DMS 273 treated with DMSO at 0.1 percent for 48 hours (cell line): ENCODE results near the gene KLHL41.

Experiments
- DNase-seq: peaks from one replicate; lab custom pipeline; 2025; lab: John Stamatoyannopoulos, UW

The KLHL41 gene

DNA sequence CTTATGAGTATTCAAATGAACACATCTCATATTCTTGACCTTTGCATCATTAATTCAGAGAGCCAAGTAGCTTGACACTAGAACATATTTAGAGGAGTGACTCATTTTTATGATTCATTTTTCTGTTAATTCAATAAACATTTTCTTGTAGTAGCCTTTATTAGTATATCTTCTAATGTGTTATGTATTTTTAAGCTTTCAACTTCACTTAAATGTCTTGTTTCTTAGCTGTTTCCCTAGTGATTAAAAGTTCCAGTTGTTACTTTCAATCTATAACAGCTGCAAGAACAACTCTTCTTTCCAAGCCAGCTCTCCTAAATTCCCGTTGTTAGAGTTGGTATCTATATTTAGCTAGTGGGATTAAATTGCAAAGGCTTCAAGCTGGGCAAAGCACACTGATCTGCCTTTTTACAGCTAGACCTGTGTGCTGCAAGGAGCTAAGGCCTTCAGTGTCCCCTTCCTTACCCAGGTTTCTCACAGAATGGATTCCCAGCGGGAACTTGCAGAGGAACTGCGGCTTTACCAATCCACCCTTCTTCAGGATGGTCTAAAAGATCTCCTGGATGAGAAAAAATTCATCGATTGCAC is at the start of gene KLHL41:
TSS of gene KLHL41 (plus strand) at position 405 of the 588 bp plus-strand sequence. CDS start at position 482, 77 bp downstream.
- peak; percentile 7 for DNase-seq

DNA sequence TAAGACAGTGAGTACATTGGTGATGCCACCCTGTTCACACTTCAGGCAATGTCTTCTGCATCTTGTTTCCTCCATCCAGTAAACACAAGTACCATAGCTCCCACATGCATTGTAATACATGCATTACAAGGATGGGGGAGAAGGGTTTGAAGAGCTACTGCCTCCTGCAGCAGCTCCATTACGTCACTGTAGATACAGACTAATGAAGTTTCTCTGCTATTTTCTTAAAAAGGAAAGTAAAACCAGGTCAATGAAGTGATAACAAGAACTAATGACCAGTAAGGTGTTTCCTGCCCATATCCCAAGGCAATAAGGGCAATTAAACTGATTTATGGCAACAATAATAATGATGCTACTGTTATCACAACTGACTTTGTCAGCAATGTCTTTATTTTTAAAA is 48.4 kb upstream of the KLHL41 start:
- DNase-seq = no peak

DNA sequence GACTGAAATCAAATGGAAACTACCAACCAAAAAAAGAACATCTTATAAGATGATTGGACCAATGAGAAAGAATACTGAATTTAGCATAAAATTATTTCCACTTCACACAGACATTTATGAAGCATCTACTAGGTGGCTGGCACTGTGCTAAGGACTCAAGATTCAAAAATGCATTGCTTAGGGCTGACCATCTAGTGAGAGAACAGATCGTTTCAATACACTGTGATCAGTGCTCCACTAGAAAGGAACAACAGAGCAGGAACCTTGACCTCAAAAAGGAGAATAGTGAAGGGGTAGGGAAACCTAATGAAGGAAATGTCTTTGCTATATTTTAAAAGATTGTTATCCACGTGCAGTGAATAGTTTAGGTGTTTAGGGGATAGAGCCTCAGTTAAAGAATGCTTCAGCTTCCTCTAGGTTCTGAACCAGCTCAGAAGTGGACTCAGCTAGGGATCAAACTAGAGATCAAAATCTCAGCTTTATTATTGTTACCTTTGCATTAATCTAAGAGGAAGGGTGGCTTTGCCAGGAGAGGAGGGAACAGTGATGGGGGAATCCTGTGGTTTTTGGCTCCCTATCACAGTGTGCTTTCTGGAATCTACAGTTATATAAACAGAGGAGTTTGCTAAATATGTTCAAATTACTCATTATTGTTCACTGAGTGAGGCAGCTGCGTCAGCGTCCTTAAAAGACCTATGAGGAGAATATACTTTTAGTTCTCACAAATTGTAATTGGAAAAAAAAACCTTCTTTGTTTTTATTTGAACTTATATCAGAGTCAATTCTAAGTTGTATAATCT is 46.4 kb upstream of the KLHL41 start:
- DNase-seq = no peak

- no peak for DNase-seq
Observed at GRCh38 chr2:169464466-169464865, 45.0 kb upstream of the KLHL41 start.

GRCh38 chr2:169464882-169465281 is 44.6 kb upstream of the KLHL41 start:
- no peak for DNase-seq

- no peak for DNase-seq
Observed at GRCh38 chr2:169468841-169469240, 40.7 kb upstream of the KLHL41 start.

GRCh38 chr2:169469952-169470572 is 39.4 kb upstream of the KLHL41 start:
- DNase-seq = no peak

DNA sequence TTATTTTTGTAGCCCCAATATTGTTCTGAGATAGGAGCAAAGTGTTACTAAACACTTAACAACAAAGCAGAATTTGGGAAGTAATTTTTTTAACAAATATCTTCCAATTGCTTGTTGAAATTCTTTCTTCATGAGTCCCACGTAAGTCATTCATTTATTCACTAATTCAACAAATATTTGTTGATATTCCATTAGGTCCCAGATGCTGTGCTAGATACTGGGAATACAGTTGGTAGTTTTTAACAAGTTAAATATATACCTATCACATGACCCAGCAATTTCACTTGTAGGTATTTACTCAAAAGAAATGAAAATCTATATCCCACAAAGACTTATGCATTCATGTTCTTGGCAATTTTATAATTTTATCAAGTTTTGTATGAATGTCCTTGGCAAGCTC is 37.3 kb upstream of the KLHL41 start:
- no peak for DNase-seq

DNA sequence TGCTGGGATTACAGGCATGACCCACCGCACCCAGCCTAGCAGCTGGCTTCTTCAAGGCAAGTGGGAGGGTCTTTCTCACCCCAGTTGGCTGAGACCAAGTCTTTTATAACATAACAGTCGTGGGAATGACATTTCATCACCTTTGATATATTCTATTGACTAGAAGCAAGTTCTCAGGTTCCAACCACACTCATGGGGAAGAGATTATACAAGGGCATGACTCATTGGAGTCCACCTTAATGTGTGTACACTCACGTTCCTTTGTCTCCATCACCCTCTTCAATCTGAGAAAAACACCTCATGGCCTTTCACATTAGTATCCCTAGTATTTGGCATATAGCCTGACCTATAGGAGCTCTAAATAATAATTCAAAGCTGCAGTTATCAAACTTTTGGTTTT is 33.0 kb upstream of the KLHL41 start:
- DNase-seq = no peak

DNA sequence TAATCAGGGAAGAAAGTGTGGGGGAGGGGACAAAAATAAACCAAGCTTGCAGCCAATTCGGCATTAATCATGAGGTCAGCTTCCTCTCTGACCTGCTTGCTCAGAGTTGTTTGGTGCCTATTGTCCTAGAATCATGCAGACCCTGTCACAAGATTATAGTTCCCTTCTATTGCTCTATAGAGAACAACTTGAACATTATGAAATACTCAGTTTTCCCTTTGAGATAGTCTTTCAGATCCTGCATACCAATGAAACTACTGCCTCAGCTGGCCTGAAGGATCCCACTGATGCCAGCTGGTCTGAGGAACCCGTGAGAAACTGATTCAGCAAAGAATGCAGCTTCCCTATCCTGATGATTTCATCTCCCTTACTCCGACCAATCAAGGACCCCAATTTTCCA is 31.2 kb upstream of the KLHL41 start:
- DNase-seq = no peak

DNA sequence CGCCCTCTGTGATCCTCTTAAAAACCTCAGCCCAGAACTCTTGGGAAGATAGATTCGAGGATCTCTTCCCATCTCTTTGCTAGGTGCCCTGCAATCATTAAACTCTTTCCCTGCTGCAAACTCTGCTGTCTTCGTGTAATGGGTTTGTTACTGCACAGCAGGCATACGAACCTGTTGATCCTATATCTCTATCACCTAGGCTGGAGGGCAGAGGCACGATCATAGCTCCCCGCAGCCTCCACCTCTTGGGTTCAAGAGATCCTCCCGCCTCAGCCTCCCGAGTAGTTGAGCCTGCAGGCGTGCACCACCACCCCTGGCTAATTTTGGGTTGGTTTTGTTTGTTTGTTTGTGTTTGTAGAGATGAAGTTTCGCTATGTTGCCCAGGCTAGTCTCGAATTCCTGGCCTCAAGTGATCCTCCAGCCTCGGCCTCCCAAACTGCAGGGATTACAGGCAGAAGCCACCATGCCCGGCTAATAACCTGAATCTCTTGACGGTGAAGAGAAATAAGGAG is 30.7 kb upstream of the KLHL41 start:
- no peak for DNase-seq

- DNase-seq = peak; percentile 66
Observed at GRCh38 chr2:169479257-169480078, 30.0 kb upstream of the KLHL41 start, which contains the start of gene BBS5. BBS5 (plus strand) TSS chr2:169479494; CDS start chr2:169479554, 60 bp downstream.

GRCh38 chr2:169480079-169480465 is 29.4 kb upstream of the KLHL41 start:
- DNase-seq = no peak

DNA sequence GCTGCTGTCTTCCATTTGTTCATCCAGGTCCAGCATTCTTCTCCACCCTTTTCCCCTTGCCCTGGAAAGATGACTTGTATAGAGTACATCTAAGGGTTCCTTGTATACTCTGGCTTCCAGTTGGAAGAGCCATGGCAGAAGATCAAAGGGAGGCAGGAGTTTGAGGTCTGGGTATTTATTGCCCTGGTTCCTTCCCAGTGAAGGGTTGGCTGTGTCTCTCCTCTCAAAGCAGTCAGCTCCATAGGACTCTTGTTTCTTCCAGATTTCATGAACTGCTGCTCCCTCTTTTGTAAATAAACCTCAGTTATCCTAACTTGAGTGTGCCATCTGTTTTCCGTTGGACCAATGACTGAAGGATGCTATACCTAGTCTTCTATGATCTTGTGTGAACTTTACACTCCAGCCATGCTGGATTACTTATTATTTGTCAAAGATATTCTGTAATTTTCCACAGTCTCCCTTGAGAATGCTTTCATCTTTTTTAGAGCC is 23.8 kb upstream of the KLHL41 start:
- no peak for DNase-seq

DNA sequence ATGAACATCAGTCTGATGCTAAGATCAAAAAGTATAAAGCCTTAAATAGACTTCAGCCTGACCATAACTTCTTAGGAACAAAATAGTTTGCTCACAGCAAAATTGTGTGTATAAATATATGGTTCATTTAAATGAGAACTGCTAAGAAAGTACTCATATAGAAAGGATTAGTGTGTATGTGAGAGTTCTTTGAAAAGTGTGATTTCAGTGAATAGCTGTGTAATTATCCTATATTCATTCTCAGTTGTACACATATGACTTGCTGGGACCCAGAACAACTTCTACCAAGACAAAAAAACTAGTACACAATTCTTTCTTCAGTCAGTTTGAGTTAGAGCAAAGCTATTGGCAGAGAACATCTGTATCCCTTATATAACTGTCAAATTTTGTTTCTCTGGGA is 23.0 kb upstream of the KLHL41 start:
- no peak for DNase-seq

DNA sequence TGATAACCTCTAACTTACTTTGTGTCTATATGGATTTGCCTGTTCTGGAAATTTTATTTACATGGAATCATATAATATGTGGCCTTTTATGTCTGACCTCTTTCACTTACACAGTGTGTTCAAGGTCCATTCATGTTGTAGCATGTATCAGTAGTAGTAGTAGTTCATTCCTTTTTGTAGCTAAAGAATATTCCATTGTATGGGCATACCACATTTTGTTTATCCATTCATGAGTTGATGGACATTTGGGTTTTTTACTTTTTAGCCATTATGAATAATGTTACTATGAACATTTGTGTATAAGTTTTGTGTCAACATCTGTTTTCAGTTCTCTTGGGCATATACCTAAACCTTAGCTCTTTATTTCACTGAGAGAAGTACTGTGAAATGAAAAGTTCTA is 18.7 kb upstream of the KLHL41 start:
- no peak for DNase-seq

DNA sequence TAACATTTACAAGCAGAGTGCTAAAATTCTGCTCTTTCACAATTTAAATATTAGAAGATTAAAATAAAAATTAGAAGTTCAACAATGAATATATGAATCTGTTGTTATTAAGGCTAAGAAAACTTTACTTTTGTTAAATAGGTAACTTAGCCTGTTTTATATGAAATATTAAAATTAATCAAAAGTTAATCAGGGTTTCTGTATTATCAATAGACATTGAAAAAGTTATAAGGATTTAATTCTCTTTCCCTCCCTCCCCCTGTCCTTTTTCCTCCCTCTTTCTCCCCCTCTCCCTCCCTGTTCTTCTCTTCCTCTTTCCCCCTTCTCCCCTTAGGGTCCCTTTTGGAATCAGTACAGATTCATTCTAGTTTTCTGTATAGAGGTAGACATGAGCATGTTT is 18.1 kb upstream of the KLHL41 start:
- no peak for DNase-seq

GRCh38 chr2:169493360-169493759 is 16.1 kb upstream of the KLHL41 start:
- DNase-seq = no peak

GRCh38 chr2:169495310-169495928 is 14.1 kb upstream of the KLHL41 start:
- no peak for DNase-seq

DNA sequence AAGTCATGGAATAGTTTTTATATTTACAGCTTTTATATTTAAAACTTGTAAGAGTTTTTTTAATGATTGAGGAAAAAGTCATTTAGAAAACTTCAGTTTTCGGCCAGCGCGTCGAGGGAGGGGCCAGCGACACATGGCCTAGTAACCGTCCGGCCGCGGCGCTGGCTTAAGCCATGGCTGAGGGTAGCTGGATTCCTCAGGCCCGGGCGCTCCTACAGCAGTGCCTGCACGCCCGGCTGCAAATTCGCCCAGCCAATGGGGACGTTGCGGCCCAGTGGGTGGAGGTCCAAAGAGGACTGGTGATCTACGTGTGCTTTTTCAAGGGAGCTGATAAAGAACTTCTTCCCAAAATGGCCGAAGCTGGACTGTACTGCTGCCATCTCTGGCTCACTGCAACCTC is 4.9 kb upstream of the KLHL41 start:
- DNase-seq = no peak

DNA sequence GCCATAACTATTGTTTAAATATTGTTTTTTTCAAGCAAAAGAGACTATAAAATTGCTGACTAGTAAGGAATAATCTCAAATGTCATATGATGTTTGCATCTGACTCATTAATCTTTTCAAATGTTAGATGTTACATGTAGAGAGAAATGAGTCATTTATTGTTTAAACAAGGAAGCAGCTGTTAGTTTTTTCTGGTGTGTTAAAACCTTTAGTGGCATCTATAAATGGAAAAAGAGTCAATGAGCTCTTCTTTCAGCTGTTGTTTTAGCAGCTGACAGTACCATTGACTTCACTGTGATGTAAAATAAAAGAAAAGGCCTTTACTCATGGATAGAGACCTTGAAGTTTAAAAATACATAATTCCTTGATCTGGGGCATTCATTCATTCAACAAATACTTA is 1.8 kb upstream of the KLHL41 start:
- DNase-seq = no peak

- DNase-seq = no peak
Observed at GRCh38 chr2:169509955-169510354, 453 bp downstream of the KLHL41 start.
